ENCODE results near the gene PRSS57. TPM values are rescaled to one million over a fixed set of nuclear protein-coding genes. Genes with fewer than 3 reads are reported as not detected.
"Not testable (repeated sequence)": the region's sequence is repeated elsewhere in the genome, so short reads cannot be mapped to it uniquely, and the experiment has no call there.

PRSS57 gene
- polyA plus RNA-seq, 1 donor (not counting 4 experiments of a cell fraction or from before 2014, with no cell fraction given): not detected

DNA sequence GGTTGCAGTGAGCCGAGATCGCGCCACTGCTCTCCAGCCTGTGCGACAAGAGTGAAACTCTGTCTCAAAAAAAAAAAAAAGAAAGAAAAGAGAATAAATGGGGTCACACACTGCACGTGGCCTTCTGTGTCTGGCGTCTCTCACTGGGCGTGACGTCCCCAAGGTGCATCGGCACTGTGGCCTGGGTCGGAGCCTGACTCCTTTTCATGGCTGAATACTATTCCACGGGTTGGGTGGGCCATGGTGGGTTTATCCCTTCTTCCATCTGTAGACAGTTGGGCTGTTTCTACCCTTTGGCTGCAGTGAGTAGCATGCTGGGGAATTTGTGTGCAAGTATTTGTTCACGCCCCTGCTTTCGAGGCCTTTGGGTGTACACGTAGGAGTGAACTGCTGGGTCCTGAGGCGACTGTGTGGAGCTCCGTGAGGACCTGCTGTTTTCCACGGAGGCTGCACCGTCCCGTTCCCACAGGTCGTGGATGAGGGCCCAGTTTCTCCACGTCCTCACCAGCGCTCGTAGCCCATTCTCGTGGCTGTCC, 47.4 kb upstream of the PRSS57 start:
- Histone ChIP-seq H3K79me2 (ENCODE audit: control insufficient read depth, insufficient read depth, low read length) (no peaks in the 10 kb centered on the region), H3K9ac (ENCODE audit: control insufficient read depth, extremely low read depth, insufficient read depth, low read length) (no peak overlapping the region), H3K36me3 (ENCODE audit: control insufficient read depth in 2 of 2, extremely low read depth in 1 of 2, insufficient read depth in 2 of 2, low read length in 2 of 2) (no peaks in the 10 kb centered on the region), H4K20me1 (ENCODE audit: control insufficient read depth, extremely low read depth, insufficient read depth, low read length) (no peaks in the 10 kb centered on the region), H3K27ac (ENCODE audit: control insufficient read depth, insufficient read depth, low read length) (no peak overlapping the region), H3K9me3 (ENCODE audit: control insufficient read depth, low read depth, low read length) (peaks cover under 1% of the 10 kb centered on the region), H3K4me3 (ENCODE audit: control insufficient read depth in 2 of 3, extremely low read depth in 1 of 3, insufficient read depth in 2 of 3, low read depth in 1 of 3, low read length in 3 of 3) (no peak overlapping the region), H3K4me1 (ENCODE audit: control insufficient read depth, extremely low read depth, insufficient read depth, low read length) (no peaks in the 10 kb centered on the region), H2AFZ (ENCODE audit: control insufficient read depth, low read length) (no peak overlapping the region), H3K4me2 (ENCODE audit: control insufficient read depth, extremely low read depth, insufficient read depth, low read depth, low read length) (no peak overlapping the region), H3K27me3 (ENCODE audit: control insufficient read depth, extremely low read depth, insufficient read depth, low read length) (no peaks in the 10 kb centered on the region), H3K9me1 (ENCODE audit: control insufficient read depth, extremely low read depth, insufficient read depth, low read length) (no peaks in the 10 kb centered on the region)
- no peak for TF ChIP-seq EZH2 (IDR thresholded peaks at IDR 0.05; ENCODE audit: low read length)
- dilution Hi-C loops (cut with MboI; ENCODE audit: extremely low pct_ligation_motif_present, low sequenced_read_pairs): no loop called here
- FAIRE-seq (no peak), DNase-seq (ENCODE audit: low read depth, low spot score) (no peak)

- no peaks in the 10 kb centered on the region for H4K20me1 ChIP-seq (ENCODE audit: control insufficient read depth, extremely low read depth, insufficient read depth, low read length)
- H3K9me1 ChIP-seq (ENCODE audit: control insufficient read depth, extremely low read depth, insufficient read depth, low read length): no peaks in the 10 kb centered on the region
- no peaks in the 10 kb centered on the region for H3K4me1 ChIP-seq (ENCODE audit: control insufficient read depth, extremely low read depth, insufficient read depth, low read length)
- H2AFZ ChIP-seq (ENCODE audit: control insufficient read depth, low read length): no peak overlapping the region
- no peak overlapping the region for H3K9ac ChIP-seq (ENCODE audit: control insufficient read depth, extremely low read depth, insufficient read depth, low read length)
- H3K36me3 ChIP-seq (ENCODE audit: control insufficient read depth in 2 of 2, extremely low read depth in 1 of 2, insufficient read depth in 2 of 2, low read length in 2 of 2): no peaks in the 10 kb centered on the region
- no peak for TF ChIP-seq EZH2 (IDR thresholded peaks at IDR 0.05; ENCODE audit: low read length)
- TF ChIP-seq, protein P1, sequence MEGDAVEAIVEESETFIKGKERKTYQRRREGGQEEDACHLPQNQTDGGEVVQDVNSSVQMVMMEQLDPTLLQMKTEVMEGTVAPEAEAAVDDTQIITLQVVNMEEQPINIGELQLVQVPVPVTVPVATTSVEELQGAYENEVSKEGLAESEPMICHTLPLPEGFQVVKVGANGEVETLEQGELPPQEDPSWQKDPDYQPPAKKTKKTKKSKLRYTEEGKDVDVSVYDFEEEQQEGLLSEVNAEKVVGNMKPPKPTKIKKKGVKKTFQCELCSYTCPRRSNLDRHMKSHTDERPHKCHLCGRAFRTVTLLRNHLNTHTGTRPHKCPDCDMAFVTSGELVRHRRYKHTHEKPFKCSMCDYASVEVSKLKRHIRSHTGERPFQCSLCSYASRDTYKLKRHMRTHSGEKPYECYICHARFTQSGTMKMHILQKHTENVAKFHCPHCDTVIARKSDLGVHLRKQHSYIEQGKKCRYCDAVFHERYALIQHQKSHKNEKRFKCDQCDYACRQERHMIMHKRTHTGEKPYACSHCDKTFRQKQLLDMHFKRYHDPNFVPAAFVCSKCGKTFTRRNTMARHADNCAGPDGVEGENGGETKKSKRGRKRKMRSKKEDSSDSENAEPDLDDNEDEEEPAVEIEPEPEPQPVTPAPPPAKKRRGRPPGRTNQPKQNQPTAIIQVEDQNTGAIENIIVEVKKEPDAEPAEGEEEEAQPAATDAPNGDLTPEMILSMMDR (optimal IDR thresholded peaks at IDR 0.05 in 1 of 3, IDR thresholded peaks at IDR 0.05 in 1 of 3, conservative IDR thresholded peaks at IDR 0.05 in 1 of 3; ENCODE audit: extremely low read depth in 1 of 3, insufficient read depth in 2 of 3, low read length in 3 of 3): peak in 1 of 3 experiments; percentile 22
- no peaks in the 10 kb centered on the region for H3K79me2 ChIP-seq (ENCODE audit: control insufficient read depth, insufficient read depth, low read length)
- H3K9me3 ChIP-seq (ENCODE audit: control insufficient read depth, low read depth, low read length): no peaks in the 10 kb centered on the region
- no peak for FAIRE-seq
- dilution Hi-C loops (cut with MboI; ENCODE audit: extremely low pct_ligation_motif_present, low sequenced_read_pairs): no loop called here
- no peak overlapping the region for H3K27ac ChIP-seq (ENCODE audit: control insufficient read depth, insufficient read depth, low read length)
- H3K4me2 ChIP-seq (ENCODE audit: control insufficient read depth, extremely low read depth, insufficient read depth, low read depth, low read length): no peak overlapping the region
- H3K4me3 ChIP-seq (ENCODE audit: control insufficient read depth in 2 of 3, extremely low read depth in 1 of 3, insufficient read depth in 2 of 3, low read depth in 1 of 3, low read length in 3 of 3): no peak overlapping the region
- no peak for DNase-seq (ENCODE audit: low read depth, low spot score)
- no peaks in the 10 kb centered on the region for H3K27me3 ChIP-seq (ENCODE audit: control insufficient read depth, extremely low read depth, insufficient read depth, low read length)
Observed at GRCh38 chr19:741506-742131, 46.4 kb upstream of the PRSS57 start.

GRCh38 chr19:740816-741505, 45.7 kb upstream of the PRSS57 start:
- H3K27ac ChIP-seq (ENCODE audit: control insufficient read depth, insufficient read depth, low read length); DNase-seq (ENCODE audit: low read depth, low spot score): not testable (repeated sequence)

More at GRCh38 chr19:740816-741505, 45.7 kb upstream of the PRSS57 start:
- dilution Hi-C loops (cut with MboI; ENCODE audit: extremely low pct_ligation_motif_present, low sequenced_read_pairs); FAIRE-seq; H3K4me2 ChIP-seq (ENCODE audit: control insufficient read depth, extremely low read depth, insufficient read depth, low read depth, low read length); H3K9me1 ChIP-seq (ENCODE audit: control insufficient read depth, extremely low read depth, insufficient read depth, low read length); H3K4me3 ChIP-seq (ENCODE audit: control insufficient read depth in 2 of 3, extremely low read depth in 1 of 3, insufficient read depth in 2 of 3, low read depth in 1 of 3, low read length in 3 of 3); H3K9ac ChIP-seq (ENCODE audit: control insufficient read depth, extremely low read depth, insufficient read depth, low read length); H3K36me3 ChIP-seq (ENCODE audit: control insufficient read depth in 2 of 2, extremely low read depth in 1 of 2, insufficient read depth in 2 of 2, low read length in 2 of 2); H3K9me3 ChIP-seq (ENCODE audit: control insufficient read depth, low read depth, low read length); H3K4me1 ChIP-seq (ENCODE audit: control insufficient read depth, extremely low read depth, insufficient read depth, low read length); H3K79me2 ChIP-seq (ENCODE audit: control insufficient read depth, insufficient read depth, low read length); H2AFZ ChIP-seq (ENCODE audit: control insufficient read depth, low read length); H4K20me1 ChIP-seq (ENCODE audit: control insufficient read depth, extremely low read depth, insufficient read depth, low read length); H3K27me3 ChIP-seq (ENCODE audit: control insufficient read depth, extremely low read depth, insufficient read depth, low read length): not testable (repeated sequence)

Data from keratinocyte (primary cell).